Parathyroid adenoma (tissue), 2 donors: ENCODE measurements around the gene PRMT7.

Experiments
- H2AFZ ChIP-seq: fragments of 300-600 bp; sonication (generic); one replicate; pipeline ENCODE4 v1.7.0; 2017; ENCODE audit warnings: antibody characterized with exemption, mild to moderate bottlenecking
- H3K27ac ChIP-seq: fragments of 300-600 bp; sonication (generic); one replicate; pipeline ENCODE4 v1.7.0; 2017
- H3K27me3 ChIP-seq: fragments of 300-600 bp; sonication (generic); one replicate; pipeline ENCODE4 v1.7.0; 2017; ENCODE audit warnings: low read length; ENCODE audit not compliant: control insufficient read depth, insufficient read depth
- H3K36me3 ChIP-seq: fragments of 300-600 bp; sonication (generic); one replicate; pipeline ENCODE4 v1.7.0; 2017; ENCODE audit warnings: low read length; ENCODE audit not compliant: control insufficient read depth, insufficient read depth
- H3K4me1 ChIP-seq: fragments of 300-600 bp; sonication (generic); one replicate; pipeline ENCODE4 v1.7.0; 2017; ENCODE audit warnings: control low read depth
- H3K4me2 ChIP-seq: fragments of 300-600 bp; sonication (generic); one replicate; pipeline ENCODE4 v1.7.0; 2017; ENCODE audit warnings: low read length
- H3K4me3 ChIP-seq: fragments of 300-600 bp; sonication (generic); one replicate; pipeline ENCODE4 v1.7.0; 2017; ENCODE audit warnings: low read depth, low read length
- H3K79me2 ChIP-seq: fragments of 300-600 bp; sonication (generic); one replicate; pipeline ENCODE4 v1.7.0; 2017; ENCODE audit warnings: control low read depth
- H3K9ac ChIP-seq: fragments of 300-600 bp; sonication (generic); one replicate; pipeline ENCODE4 v1.7.0; 2017; ENCODE audit warnings: mild to moderate bottlenecking
- H3K9me3 ChIP-seq: fragments of 300-600 bp; sonication (generic); one replicate; pipeline ENCODE4 v1.7.0; 2017; ENCODE audit warnings: low read length; ENCODE audit not compliant: control insufficient read depth
- CTCF ChIP-seq: fragments of 300-600 bp; sonication (generic); IDR thresholded peaks from one replicate; pipeline ENCODE4 v1.7.0; 2017; ENCODE audit warnings: antibody characterized with exemption, mild to moderate bottlenecking
- donor health status: primary hyperparathyroidism.

Gene PRMT7

GRCh38 chr16:68351991-68352431, 41.2 kb downstream of the PRMT7 start:
- Histone ChIP-seq H3K27me3 (no peaks in the 10 kb centered on the region), H3K27ac (no peak overlapping the region), H3K79me2 (peaks cover 2% of the 10 kb centered on the region), H3K4me1 (no peaks in the 10 kb centered on the region), H3K9me3 (no peaks in the 10 kb centered on the region), H3K9ac (no peak overlapping the region), H3K4me3 (no peak overlapping the region), H3K4me2 (no peak overlapping the region), H2AFZ (no peak overlapping the region), H3K36me3 (no peaks in the 10 kb centered on the region)
- TF ChIP-seq CTCF, result no peak

GRCh38 chr16:68353366-68353765, 42.5 kb downstream of the PRMT7 start:
- Histone ChIP-seq H3K4me1 (no peaks in the 10 kb centered on the region), H3K79me2 (peaks cover 2% of the 10 kb centered on the region), H3K9ac (no peak overlapping the region), H3K4me3 (no peak overlapping the region), H3K27ac (no peak overlapping the region), H3K36me3 (no peaks in the 10 kb centered on the region), H2AFZ (no peak overlapping the region), H3K27me3 (no peaks in the 10 kb centered on the region), H3K9me3 (no peaks in the 10 kb centered on the region), H3K4me2 (no peak overlapping the region)
- TF ChIP-seq CTCF, result no peak

- Histone ChIP-seq H3K9me3 (no peaks in the 10 kb centered on the region), H3K4me1 (no peaks in the 10 kb centered on the region), H3K4me3 (no peak overlapping the region), H2AFZ (no peak overlapping the region), H3K9ac (no peak overlapping the region), H3K36me3 (no peaks in the 10 kb centered on the region), H3K4me2 (no peak overlapping the region), H3K27ac (no peak overlapping the region), H3K27me3 (no peaks in the 10 kb centered on the region), H3K79me2 (peaks cover 2% of the 10 kb centered on the region)
- TF ChIP-seq CTCF, result no peak
Measured at GRCh38 chr16:68354816-68355215, 44.0 kb downstream of the PRMT7 start.

- H3K4me1 ChIP-seq, result no peaks in the 10 kb centered on the region
- H3K4me3 ChIP-seq, result no peak overlapping the region
- no peak overlapping the region for H2AFZ ChIP-seq
- no peaks in the 10 kb centered on the region for H3K27me3 ChIP-seq
- H3K36me3 ChIP-seq, result no peaks in the 10 kb centered on the region
- no peak for TF ChIP-seq CTCF
- no peaks in the 10 kb centered on the region for H3K79me2 ChIP-seq
- H3K27ac ChIP-seq, result no peak overlapping the region
- H3K9ac ChIP-seq, result no peak overlapping the region
- H3K9me3 ChIP-seq, result no peaks in the 10 kb centered on the region
- H3K4me2 ChIP-seq, result no peak overlapping the region
Measured at GRCh38 chr16:68355447-68356248, 44.8 kb downstream of the PRMT7 start.
